SK-N-SH (cell line): ENCODE results near the gene CADM2. TPM values are rescaled to one million over a fixed set of nuclear protein-coding genes. Genes with fewer than 3 reads are reported as not detected.

ENCODE experiments used
- CTCF ChIA-PET: fragments of 300-600, 350-600 bp; formaldehyde crosslinking; extraction: SDS; loops from one replicate; lab custom pipeline; 2021; lab: Yijun Ruan, JAX
- POLR2A ChIA-PET: fragments of 350-600 bp; sonication (Branson Sonifier 250); formaldehyde crosslinking; extraction: SDS; loops from one replicate; lab custom pipeline; 2020; ENCODE audit warnings: antibody characterized with exemption, inconsistent platforms; lab: Yijun Ruan, JAX
- DNase-seq: peaks from one replicate; pipeline ENCODE4 v3.0.0; 2012
- H2AFZ ChIP-seq: fragments of 200-600 bp; sonication (generic); 2 replicates; pipeline ENCODE4 v1.8.1; 2016; ENCODE audit warnings: antibody characterized with exemption, mild to moderate bottlenecking, low read depth
- H3F3A ChIP-seq: fragments of 200-600 bp; sonication (generic); replicated peaks from 2 replicates; pipeline ENCODE3; 2016; ENCODE audit warnings: antibody characterized with exemption, mild to moderate bottlenecking; ENCODE audit not compliant: insufficient read depth
- H3K27ac ChIP-seq, 2 experiments: fragments of 200-500 bp in 1 of 2; fragments of 200-600 bp in 1 of 2; sonication (Bioruptor generic) in 1 of 2; sonication (generic), shearing (Covaris generic) in 1 of 2; 2 replicates each; pipeline versions ENCODE4 v1.5.1 to v1.6.1; 2014 to 2016; ENCODE audit warnings: low read depth in 2 of 2, inconsistent platforms in 1 of 2, low read length in 1 of 2, mild to moderate bottlenecking in 1 of 2, mixed read lengths in 1 of 2
- H3K27me3 ChIP-seq: fragments of 200-600 bp; sonication (generic), shearing (Covaris generic); 2 replicates; pipeline ENCODE4 v1.6.1; 2016; ENCODE audit warnings: mixed run types; ENCODE audit not compliant: insufficient read depth
- H3K36me3 ChIP-seq, 2 experiments: fragments of 200-500 bp in 1 of 2; fragments of 200-600 bp in 1 of 2; sonication (Bioruptor generic) in 1 of 2; sonication (generic) in 1 of 2; replicated peaks in 1 of 2; 2 replicates each; pipeline versions ENCODE3 to v1.5.1; 2014 to 2016; ENCODE audit warnings: low read length in 1 of 2, mild to moderate bottlenecking in 1 of 2; ENCODE audit not compliant: insufficient read depth in 2 of 2, control insufficient read depth in 1 of 2
- H3K4me1 ChIP-seq, 2 experiments: fragments of 200-500 bp in 1 of 2; fragments of 200-600 bp in 1 of 2; sonication (Bioruptor generic) in 1 of 2; sonication (generic), shearing (Covaris generic) in 1 of 2; 2 replicates each; pipeline versions ENCODE4 v1.5.1 to v1.6.1; 2014 to 2016; ENCODE audit warnings: low read depth in 1 of 2, low read length in 1 of 2, mixed run types in 1 of 2; ENCODE audit not compliant: insufficient read depth in 2 of 2, control insufficient read depth in 1 of 2
- H3K4me2 ChIP-seq: fragments of 200-600 bp; sonication (generic), shearing (Covaris generic); 2 replicates; pipeline ENCODE4 v1.6.1; 2017; ENCODE audit warnings: mixed run types
- H3K4me3 ChIP-seq, 2 experiments: fragments of 200-500 bp in 1 of 2; fragments of 200-600 bp in 1 of 2; sonication (Bioruptor generic) in 1 of 2; sonication (generic), shearing (Covaris generic) in 1 of 2; 2 replicates each; pipeline versions ENCODE4 v1.5.1 to v1.8.1; 2014 to 2016; ENCODE audit warnings: low read depth in 2 of 2, inconsistent platforms in 1 of 2, low read length in 1 of 2, mild to moderate bottlenecking in 1 of 2, mixed read lengths in 1 of 2, moderate library complexity in 1 of 2
- H3K79me2 ChIP-seq: fragments of 200-600 bp; sonication (generic); 2 replicates; pipeline ENCODE4 v1.8.1; 2017; ENCODE audit warnings: mild to moderate bottlenecking; ENCODE audit not compliant: insufficient read depth
- H3K9ac ChIP-seq: fragments of 200-600 bp; sonication (generic); 2 replicates; pipeline ENCODE4 v1.6.1; 2017; ENCODE audit warnings: mixed run types
- H3K9me2 ChIP-seq: fragments of 200-600 bp; sonication (generic); 2 replicates; pipeline ENCODE4 v1.6.1; 2017; ENCODE audit warnings: mixed run types
- H3K9me3 ChIP-seq: fragments of 200-600 bp; sonication (generic); 2 replicates; pipeline ENCODE4 v1.6.1; 2017; ENCODE audit warnings: mixed run types, mild to moderate bottlenecking, moderate library complexity
- H4K20me1 ChIP-seq: fragments of 200-600 bp; sonication (generic); 2 replicates; pipeline ENCODE4 v1.6.1; 2017; ENCODE audit warnings: mild to moderate bottlenecking, mixed run types; ENCODE audit not compliant: insufficient read depth
- CHD2 ChIP-seq: fragments of 150-350 bp; IDR thresholded peaks from 2 replicates; pipeline ENCODE4 v1.6.1; 2018; ENCODE audit warnings: low read length; ENCODE audit not compliant: partially characterized antibody
- CTCF ChIP-seq: fragments of 200-600 bp; sonication (generic); IDR thresholded peaks from 2 replicates; pipeline ENCODE4 v1.6.1; 2017; ENCODE audit warnings: antibody characterized with exemption, mild to moderate bottlenecking, moderate library complexity
- EP300 ChIP-seq, 2 experiments: IDR thresholded peaks; 2 replicates each; pipeline versions ENCODE4 v1.4.0 to v1.6.1; 2012; ENCODE audit warnings: borderline replicate concordance in 1 of 2, low read depth in 1 of 2, low read length in 1 of 2
- FOXJ3 ChIP-seq: sonication (generic); formaldehyde crosslinking; IDR thresholded peaks from 2 replicates; pipeline ENCODE4 v1.5.1; 2020; ENCODE audit warnings: mild to moderate bottlenecking, missing genetic modification reagents
- MXI1 ChIP-seq: IDR thresholded peaks from 2 replicates; pipeline ENCODE4 v1.6.1; 2012; ENCODE audit warnings: mild to moderate bottlenecking, low read depth, low read length, improper control_type of control experiment
- POLR2AphosphoS5 ChIP-seq: IDR thresholded peaks from 2 replicates; pipeline ENCODE4 v1.6.1; 2012; ENCODE audit warnings: low read depth, low read length
- RAD21 ChIP-seq: IDR thresholded peaks from 2 replicates; pipeline ENCODE4 v1.6.1; 2012; ENCODE audit warnings: mild to moderate bottlenecking, low read length
- REST ChIP-seq: IDR thresholded peaks from 2 replicates; pipeline ENCODE4 v1.6.1; 2012; ENCODE audit warnings: mild to moderate bottlenecking, low read depth, low read length, moderate library complexity
- SIN3A ChIP-seq: IDR thresholded peaks from 2 replicates; pipeline ENCODE4 v1.6.1; 2012; ENCODE audit warnings: low read depth, mild to moderate bottlenecking, low read length, moderate library complexity, borderline replicate concordance
- YY1 ChIP-seq: IDR thresholded peaks from 2 replicates; pipeline ENCODE4 v1.4.0; 2012; ENCODE audit warnings: low read depth, mild to moderate bottlenecking
- whole genome bisulfite sequencing: methylation state at CpG from one replicate; pipeline ENCODE4 v1.1.6; 2017; ENCODE audit warnings: low lambda C conversion rate; 5-methylcytosine and 5-hydroxymethylcytosine counted together
- polyA plus RNA-seq, 3 experiments: library from polyadenylated mRNA; depleted of rRNA; stranded (reverse); fragments of >200 nt; gene quantifications; 2 replicates each; pipeline ENCODE4 v1.2.3, GENCODE V29; 2012
- TF ChIP-seq, protein P1 (sequence below): IDR thresholded peaks from 2 replicates; pipeline ENCODE4 v1.4.0; 2012; ENCODE audit warnings: low read depth
- TF ChIP-seq, protein P2 (sequence below): fragments of 150-350 bp; IDR thresholded peaks from 2 replicates; pipeline ENCODE4 v1.6.1; 2017; ENCODE audit warnings: antibody characterized with exemption, low read length, low read depth, borderline replicate concordance
- TF ChIP-seq, protein P3 (sequence below): IDR thresholded peaks from 2 replicates; pipeline ENCODE4; 2012

Gene CADM2
- polyA plus RNA-seq, 1 of the 3 experiments (the other 2 are of a cell fraction): 0.46 TPM

DNA sequence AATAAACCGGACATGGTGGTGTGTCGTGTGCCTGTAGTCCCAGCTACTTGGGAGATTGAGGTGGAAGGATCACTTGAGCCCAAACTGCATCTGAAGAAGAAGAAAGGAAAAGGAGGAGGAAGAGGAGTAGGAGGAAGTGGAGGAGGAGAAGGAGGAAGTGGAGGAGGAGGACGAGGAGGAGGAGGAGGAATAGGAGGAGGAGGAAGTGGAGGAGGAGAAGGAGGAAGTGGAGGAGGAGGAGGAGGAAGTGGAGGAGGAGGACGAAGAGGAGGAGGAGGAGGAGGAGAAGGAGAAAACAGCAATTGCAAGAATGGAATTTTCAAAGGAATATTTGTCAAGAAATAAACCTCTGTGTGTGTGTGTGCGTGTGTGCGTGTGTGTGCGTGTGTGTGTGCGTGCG lies 528.6 kb downstream of the CADM2 start:
- WGBS: 47% methylated on average over 9 of the region's 9 CpGs

GRCh38 chr3:85495602-85496001 lies 536.8 kb downstream of the CADM2 start:
- Histone ChIP-seq H3K79me2 (no peaks in the 10 kb centered on the region; the same call in 1 of the 2 replicates), H3K27ac (no peak overlapping the region), H3K27me3 (peaks cover 4% of the 10 kb centered on the region; the same call in 1 of the 2 replicates), H3K4me1 (no peaks in the 10 kb centered on the region), H4K20me1 (no peaks in the 10 kb centered on the region), H3K4me3 (no peak overlapping the region), H3K36me3 (no peaks in the 10 kb centered on the region), H3K4me2 (no peak overlapping the region), H2AFZ (no peak overlapping the region), H3F3A (no peaks in the 10 kb centered on the region), H3K9me3 (no peaks in the 10 kb centered on the region), H3K9ac (no peak overlapping the region), H3K9me2 (no peaks in the 10 kb centered on the region)
- TF ChIP-seq, protein P1, sequence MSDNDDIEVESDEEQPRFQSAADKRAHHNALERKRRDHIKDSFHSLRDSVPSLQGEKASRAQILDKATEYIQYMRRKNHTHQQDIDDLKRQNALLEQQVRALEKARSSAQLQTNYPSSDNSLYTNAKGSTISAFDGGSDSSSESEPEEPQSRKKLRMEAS: no peak
- TF ChIP-seq POLR2AphosphoS5 (no peak), FOXJ3 (CRISPR knock-in tag) (no peak), RAD21 (no peak), YY1 (no peak), SIN3A (no peak), CTCF (no peak)
- TF ChIP-seq, protein P2, sequence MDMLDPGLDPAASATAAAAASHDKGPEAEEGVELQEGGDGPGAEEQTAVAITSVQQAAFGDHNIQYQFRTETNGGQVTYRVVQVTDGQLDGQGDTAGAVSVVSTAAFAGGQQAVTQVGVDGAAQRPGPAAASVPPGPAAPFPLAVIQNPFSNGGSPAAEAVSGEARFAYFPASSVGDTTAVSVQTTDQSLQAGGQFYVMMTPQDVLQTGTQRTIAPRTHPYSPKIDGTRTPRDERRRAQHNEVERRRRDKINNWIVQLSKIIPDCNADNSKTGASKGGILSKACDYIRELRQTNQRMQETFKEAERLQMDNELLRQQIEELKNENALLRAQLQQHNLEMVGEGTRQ: no peak
- TF ChIP-seq, protein P3, sequence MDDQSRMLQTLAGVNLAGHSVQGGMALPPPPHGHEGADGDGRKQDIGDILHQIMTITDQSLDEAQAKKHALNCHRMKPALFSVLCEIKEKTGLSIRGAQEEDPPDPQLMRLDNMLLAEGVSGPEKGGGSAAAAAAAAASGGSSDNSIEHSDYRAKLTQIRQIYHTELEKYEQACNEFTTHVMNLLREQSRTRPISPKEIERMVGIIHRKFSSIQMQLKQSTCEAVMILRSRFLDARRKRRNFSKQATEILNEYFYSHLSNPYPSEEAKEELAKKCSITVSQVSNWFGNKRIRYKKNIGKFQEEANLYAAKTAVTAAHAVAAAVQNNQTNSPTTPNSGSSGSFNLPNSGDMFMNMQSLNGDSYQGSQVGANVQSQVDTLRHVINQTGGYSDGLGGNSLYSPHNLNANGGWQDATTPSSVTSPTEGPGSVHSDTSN: no peak
- CTCF ChIA-PET: no interaction called here
- no peak for DNase-seq
- 36% methylated on average over 4 of the region's 5 CpGs for WGBS
- POLR2A ChIA-PET: no interaction called here

More for the DNA sequence above, 528.6 kb downstream of the CADM2 start:
- no peak overlapping the region for H2AFZ ChIP-seq
- no peaks in the 10 kb centered on the region for H3K27me3 ChIP-seq
- CTCF ChIA-PET: no interaction called here
- DNase-seq: no peak
- no peaks in the 10 kb centered on the region for H3K4me1 ChIP-seq
- H4K20me1 ChIP-seq: no peaks in the 10 kb centered on the region
- no peaks in the 10 kb centered on the region for H3K9me2 ChIP-seq
- H3K4me3 ChIP-seq: no peak overlapping the region
- no peaks in the 10 kb centered on the region for H3K36me3 ChIP-seq
- no peak overlapping the region for H3K27ac ChIP-seq
- no peaks in the 10 kb centered on the region; the same call in 1 of the 2 replicates for H3K9me3 ChIP-seq
- no peak overlapping the region for H3K4me2 ChIP-seq
- H3F3A ChIP-seq: no peaks in the 10 kb centered on the region
- H3K79me2 ChIP-seq: no peaks in the 10 kb centered on the region
- TF ChIP-seq MXI1 (no peak), EP300 (IDR thresholded peaks at IDR 0.05; ENCODE audit: borderline replicate concordance in 1 of 2, low read depth in 1 of 2, low read length in 1 of 2) (no peak), YY1 (no peak), RAD21 (no peak), CHD2 (no peak), REST (no peak)
- TF ChIP-seq, protein P3: no peak
- POLR2A ChIA-PET: no interaction called here
- H3K9ac ChIP-seq: no peak overlapping the region
